SK-N-SH (cell line): ENCODE results near the gene ZNF154. TPM values are rescaled to one million over a fixed set of nuclear protein-coding genes. Genes with fewer than 3 reads are reported as not detected.

Experiments
- CTCF ChIA-PET: fragments of 300-600, 350-600 bp; formaldehyde crosslinking; extraction: SDS; loops from one replicate; lab custom pipeline; 2021; lab: Yijun Ruan, JAX
- POLR2A ChIA-PET: fragments of 350-600 bp; sonication (Branson Sonifier 250); formaldehyde crosslinking; extraction: SDS; loops from one replicate; lab custom pipeline; 2020; ENCODE audit warnings: antibody characterized with exemption, inconsistent platforms; lab: Yijun Ruan, JAX
- DNase-seq: peaks from one replicate; pipeline ENCODE4 v3.0.0; 2012
- H2AFZ ChIP-seq: fragments of 200-600 bp; sonication (generic); 2 replicates; pipeline ENCODE4 v1.8.1; 2016; ENCODE audit warnings: antibody characterized with exemption, mild to moderate bottlenecking, low read depth
- H3F3A ChIP-seq: fragments of 200-600 bp; sonication (generic); replicated peaks from 2 replicates; pipeline ENCODE3; 2016; ENCODE audit warnings: antibody characterized with exemption, mild to moderate bottlenecking; ENCODE audit not compliant: insufficient read depth
- H3K27ac ChIP-seq, 2 experiments: fragments of 200-500 bp in 1 of 2; fragments of 200-600 bp in 1 of 2; sonication (Bioruptor generic) in 1 of 2; sonication (generic), shearing (Covaris generic) in 1 of 2; 2 replicates each; pipeline versions ENCODE4 v1.5.1 to v1.6.1; 2014 to 2016; ENCODE audit warnings: low read depth in 2 of 2, inconsistent platforms in 1 of 2, low read length in 1 of 2, mild to moderate bottlenecking in 1 of 2, mixed read lengths in 1 of 2
- H3K27me3 ChIP-seq: fragments of 200-600 bp; sonication (generic), shearing (Covaris generic); 2 replicates; pipeline ENCODE4 v1.6.1; 2016; ENCODE audit warnings: mixed run types; ENCODE audit not compliant: insufficient read depth
- H3K36me3 ChIP-seq, 2 experiments: fragments of 200-500 bp in 1 of 2; fragments of 200-600 bp in 1 of 2; sonication (Bioruptor generic) in 1 of 2; sonication (generic) in 1 of 2; replicated peaks in 1 of 2; 2 replicates each; pipeline versions ENCODE3 to v1.5.1; 2014 to 2016; ENCODE audit warnings: low read length in 1 of 2, mild to moderate bottlenecking in 1 of 2; ENCODE audit not compliant: insufficient read depth in 2 of 2, control insufficient read depth in 1 of 2
- H3K4me1 ChIP-seq, 2 experiments: fragments of 200-500 bp in 1 of 2; fragments of 200-600 bp in 1 of 2; sonication (Bioruptor generic) in 1 of 2; sonication (generic), shearing (Covaris generic) in 1 of 2; 2 replicates each; pipeline versions ENCODE4 v1.5.1 to v1.6.1; 2014 to 2016; ENCODE audit warnings: low read depth in 1 of 2, low read length in 1 of 2, mixed run types in 1 of 2; ENCODE audit not compliant: insufficient read depth in 2 of 2, control insufficient read depth in 1 of 2
- H3K4me2 ChIP-seq: fragments of 200-600 bp; sonication (generic), shearing (Covaris generic); 2 replicates; pipeline ENCODE4 v1.6.1; 2017; ENCODE audit warnings: mixed run types
- H3K4me3 ChIP-seq, 2 experiments: fragments of 200-500 bp in 1 of 2; fragments of 200-600 bp in 1 of 2; sonication (Bioruptor generic) in 1 of 2; sonication (generic), shearing (Covaris generic) in 1 of 2; 2 replicates each; pipeline versions ENCODE4 v1.5.1 to v1.8.1; 2014 to 2016; ENCODE audit warnings: low read depth in 2 of 2, inconsistent platforms in 1 of 2, low read length in 1 of 2, mild to moderate bottlenecking in 1 of 2, mixed read lengths in 1 of 2, moderate library complexity in 1 of 2
- H3K79me2 ChIP-seq: fragments of 200-600 bp; sonication (generic); 2 replicates; pipeline ENCODE4 v1.8.1; 2017; ENCODE audit warnings: mild to moderate bottlenecking; ENCODE audit not compliant: insufficient read depth
- H3K9ac ChIP-seq: fragments of 200-600 bp; sonication (generic); 2 replicates; pipeline ENCODE4 v1.6.1; 2017; ENCODE audit warnings: mixed run types
- H3K9me2 ChIP-seq: fragments of 200-600 bp; sonication (generic); 2 replicates; pipeline ENCODE4 v1.6.1; 2017; ENCODE audit warnings: mixed run types
- H3K9me3 ChIP-seq: fragments of 200-600 bp; sonication (generic); 2 replicates; pipeline ENCODE4 v1.6.1; 2017; ENCODE audit warnings: mixed run types, mild to moderate bottlenecking, moderate library complexity
- H4K20me1 ChIP-seq: fragments of 200-600 bp; sonication (generic); 2 replicates; pipeline ENCODE4 v1.6.1; 2017; ENCODE audit warnings: mild to moderate bottlenecking, mixed run types; ENCODE audit not compliant: insufficient read depth
- CTCF ChIP-seq: fragments of 200-600 bp; sonication (generic); IDR thresholded peaks from 2 replicates; pipeline ENCODE4 v1.6.1; 2017; ENCODE audit warnings: antibody characterized with exemption, mild to moderate bottlenecking, moderate library complexity
- EZH2phosphoT487 ChIP-seq: fragments of 200-600 bp; sonication (generic); IDR thresholded peaks from 2 replicates; pipeline ENCODE4 v1.6.1; 2017; ENCODE audit warnings: low read depth, mixed run types, mild to moderate bottlenecking, antibody characterized with exemption, moderate library complexity, borderline replicate concordance
- FOSL2 ChIP-seq: IDR thresholded peaks from 2 replicates; pipeline ENCODE4 v1.4.0; 2012; ENCODE audit warnings: low read depth, mild to moderate bottlenecking, moderate library complexity, borderline replicate concordance
- FOXJ3 ChIP-seq: sonication (generic); formaldehyde crosslinking; IDR thresholded peaks from 2 replicates; pipeline ENCODE4 v1.5.1; 2020; ENCODE audit warnings: mild to moderate bottlenecking, missing genetic modification reagents
- NRF1 ChIP-seq: IDR thresholded peaks from 2 replicates; pipeline ENCODE4 v1.6.1; 2012; ENCODE audit warnings: low read depth, mild to moderate bottlenecking, low read length
- POLR2AphosphoS5 ChIP-seq: IDR thresholded peaks from 2 replicates; pipeline ENCODE4 v1.6.1; 2012; ENCODE audit warnings: low read depth, low read length
- RCOR1 ChIP-seq: fragments of 150-350 bp; IDR thresholded peaks from 2 replicates; pipeline ENCODE4 v1.6.1; 2017; ENCODE audit warnings: antibody characterized with exemption, low read length
- RFX5 ChIP-seq: IDR thresholded peaks from 2 replicates; pipeline ENCODE4 v1.6.1; 2012; ENCODE audit warnings: mild to moderate bottlenecking, improper control_type of control experiment, low read length
- RXRA ChIP-seq: IDR thresholded peaks from 2 replicates; pipeline ENCODE4 v1.4.0; 2012; ENCODE audit warnings: low read depth, mild to moderate bottlenecking, borderline replicate concordance
- SIN3A ChIP-seq: IDR thresholded peaks from 2 replicates; pipeline ENCODE4 v1.6.1; 2012; ENCODE audit warnings: low read depth, mild to moderate bottlenecking, low read length, moderate library complexity, borderline replicate concordance
- YY1 ChIP-seq: IDR thresholded peaks from 2 replicates; pipeline ENCODE4 v1.4.0; 2012; ENCODE audit warnings: low read depth, mild to moderate bottlenecking
- WGBS: methylation state at CpG from one replicate; pipeline ENCODE4 v1.1.6; 2017; ENCODE audit warnings: low lambda C conversion rate; 5-methylcytosine and 5-hydroxymethylcytosine counted together
- polyA plus RNA-seq, 3 experiments: library from polyadenylated mRNA; depleted of rRNA; stranded (reverse); fragments of >200 nt; gene quantifications; 2 replicates each; pipeline ENCODE4 v1.2.3, GENCODE V29; 2012
- TF ChIP-seq, protein P1 (sequence below): IDR thresholded peaks from 2 replicates; pipeline ENCODE4 v1.6.1; 2012; ENCODE audit warnings: mild to moderate bottlenecking, low read depth, low read length, moderate library complexity
- TF ChIP-seq, protein P2 (sequence below): IDR thresholded peaks from 2 replicates; pipeline ENCODE4 v1.4.0; 2012; ENCODE audit warnings: low read depth, borderline replicate concordance

Gene ZNF154
- polyA plus RNA-seq, 1 of the 3 experiments (the other 2 are of a cell fraction), result not detected

- TF ChIP-seq POLR2AphosphoS5 (no peak), CTCF (no peak), RXRA (no peak), RFX5 (no peak), RCOR1 (no peak), FOXJ3 (no peak), YY1 (no peak), SIN3A (no peak), NRF1 (no peak), EZH2phosphoT487 (no peak), FOSL2 (no peak)
- TF ChIP-seq, protein P1, sequence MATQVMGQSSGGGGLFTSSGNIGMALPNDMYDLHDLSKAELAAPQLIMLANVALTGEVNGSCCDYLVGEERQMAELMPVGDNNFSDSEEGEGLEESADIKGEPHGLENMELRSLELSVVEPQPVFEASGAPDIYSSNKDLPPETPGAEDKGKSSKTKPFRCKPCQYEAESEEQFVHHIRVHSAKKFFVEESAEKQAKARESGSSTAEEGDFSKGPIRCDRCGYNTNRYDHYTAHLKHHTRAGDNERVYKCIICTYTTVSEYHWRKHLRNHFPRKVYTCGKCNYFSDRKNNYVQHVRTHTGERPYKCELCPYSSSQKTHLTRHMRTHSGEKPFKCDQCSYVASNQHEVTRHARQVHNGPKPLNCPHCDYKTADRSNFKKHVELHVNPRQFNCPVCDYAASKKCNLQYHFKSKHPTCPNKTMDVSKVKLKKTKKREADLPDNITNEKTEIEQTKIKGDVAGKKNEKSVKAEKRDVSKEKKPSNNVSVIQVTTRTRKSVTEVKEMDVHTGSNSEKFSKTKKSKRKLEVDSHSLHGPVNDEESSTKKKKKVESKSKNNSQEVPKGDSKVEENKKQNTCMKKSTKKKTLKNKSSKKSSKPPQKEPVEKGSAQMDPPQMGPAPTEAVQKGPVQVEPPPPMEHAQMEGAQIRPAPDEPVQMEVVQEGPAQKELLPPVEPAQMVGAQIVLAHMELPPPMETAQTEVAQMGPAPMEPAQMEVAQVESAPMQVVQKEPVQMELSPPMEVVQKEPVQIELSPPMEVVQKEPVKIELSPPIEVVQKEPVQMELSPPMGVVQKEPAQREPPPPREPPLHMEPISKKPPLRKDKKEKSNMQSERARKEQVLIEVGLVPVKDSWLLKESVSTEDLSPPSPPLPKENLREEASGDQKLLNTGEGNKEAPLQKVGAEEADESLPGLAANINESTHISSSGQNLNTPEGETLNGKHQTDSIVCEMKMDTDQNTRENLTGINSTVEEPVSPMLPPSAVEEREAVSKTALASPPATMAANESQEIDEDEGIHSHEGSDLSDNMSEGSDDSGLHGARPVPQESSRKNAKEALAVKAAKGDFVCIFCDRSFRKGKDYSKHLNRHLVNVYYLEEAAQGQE, result no peak
- TF ChIP-seq, protein P2, sequence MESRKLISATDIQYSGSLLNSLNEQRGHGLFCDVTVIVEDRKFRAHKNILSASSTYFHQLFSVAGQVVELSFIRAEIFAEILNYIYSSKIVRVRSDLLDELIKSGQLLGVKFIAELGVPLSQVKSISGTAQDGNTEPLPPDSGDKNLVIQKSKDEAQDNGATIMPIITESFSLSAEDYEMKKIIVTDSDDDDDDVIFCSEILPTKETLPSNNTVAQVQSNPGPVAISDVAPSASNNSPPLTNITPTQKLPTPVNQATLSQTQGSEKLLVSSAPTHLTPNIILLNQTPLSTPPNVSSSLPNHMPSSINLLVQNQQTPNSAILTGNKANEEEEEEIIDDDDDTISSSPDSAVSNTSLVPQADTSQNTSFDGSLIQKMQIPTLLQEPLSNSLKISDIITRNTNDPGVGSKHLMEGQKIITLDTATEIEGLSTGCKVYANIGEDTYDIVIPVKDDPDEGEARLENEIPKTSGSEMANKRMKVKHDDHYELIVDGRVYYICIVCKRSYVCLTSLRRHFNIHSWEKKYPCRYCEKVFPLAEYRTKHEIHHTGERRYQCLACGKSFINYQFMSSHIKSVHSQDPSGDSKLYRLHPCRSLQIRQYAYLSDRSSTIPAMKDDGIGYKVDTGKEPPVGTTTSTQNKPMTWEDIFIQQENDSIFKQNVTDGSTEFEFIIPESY, result no peak
- TF ChIP-seq, all 33 proteins: peak for 0
- ChIA-PET POLR2A (no interaction called here), CTCF (interaction anchor here (1.6 kb wide), 1 partner anchor 11 kb away, joined by 4 read pairs; no protein-coding TSS in a partner anchor)
- H3K4me1 ChIP-seq, result no peaks in the 10 kb centered on the region; a peak in 1 of 4 replicates
- H3K36me3 ChIP-seq, result peaks cover 0 to under 1% of the 10 kb centered on the region in 2 experiments
- WGBS, result 15% methylated on average over 6 of the region's 6 CpGs
- H3K9ac ChIP-seq, result no peak overlapping the region
- no peaks in the 10 kb centered on the region for H3F3A ChIP-seq
- H2AFZ ChIP-seq, result no peak overlapping the region
- H3K27ac ChIP-seq, result no peak overlapping the region
- no peaks in the 10 kb centered on the region for H3K79me2 ChIP-seq
- H3K4me3 ChIP-seq, result no peak overlapping the region
- H3K9me3 ChIP-seq, result no peaks in the 10 kb centered on the region
- H3K27me3 ChIP-seq, result no peaks in the 10 kb centered on the region
- DNase-seq, result peak; percentile 23
- H4K20me1 ChIP-seq, result no peaks in the 10 kb centered on the region
- no peaks in the 10 kb centered on the region for H3K9me2 ChIP-seq
- no peak overlapping the region for H3K4me2 ChIP-seq
Observed at GRCh38 chr19:57648331-57649003, 60.5 kb downstream of the ZNF154 start.

Other genes with a start within 250 kb of the ZNF154 start
- gene ZNF772, start 231.6 kb downstream of the ZNF154 start, polyA plus RNA-seq (2012; rRNA removed), result 0.99 and 1.2 TPM in 2 replicates
- 7.8 and 10.4 TPM in 2 replicates for gene ZNF419, start 221.5 kb downstream of the ZNF154 start, polyA plus RNA-seq (2012; rRNA removed)
- 6.6 and 9.0 TPM in 2 replicates for gene ZNF773, start 209.3 kb downstream of the ZNF154 start, polyA plus RNA-seq (2012; rRNA removed)
- 2.4 and 3.3 TPM in 2 replicates for gene ZNF549, start 181.8 kb downstream of the ZNF154 start, polyA plus RNA-seq (2012; rRNA removed)
- 5.7 and 7.1 TPM in 2 replicates for gene ZNF550, start 149.3 kb downstream of the ZNF154 start, polyA plus RNA-seq (2012; rRNA removed)
- 2.0 and 2.8 TPM in 2 replicates for gene ZNF416, start 130.3 kb downstream of the ZNF154 start, polyA plus RNA-seq (2012; rRNA removed)
- gene ZIK1, start 125.1 kb downstream of the ZNF154 start, polyA plus RNA-seq (2012; rRNA removed), result 2.1 and 2.4 TPM in 2 replicates
- 4.4 and 4.6 TPM in 2 replicates for gene ZNF530, start 109.3 kb downstream of the ZNF154 start, polyA plus RNA-seq (2012; rRNA removed)
- 9.6 and 9.8 TPM in 2 replicates for gene ZNF134, start 95.0 kb downstream of the ZNF154 start, polyA plus RNA-seq (2012; rRNA removed)
- 8.6 and 10.7 TPM in 2 replicates for gene ZNF211, start 76.0 kb downstream of the ZNF154 start, polyA plus RNA-seq (2012; rRNA removed)
- gene ZSCAN4, start 40.3 kb downstream of the ZNF154 start, polyA plus RNA-seq (2012; rRNA removed), result not detected in 2 replicates
- 4.9 and 5.9 TPM in 2 replicates for gene ZNF551, start 27.2 kb downstream of the ZNF154 start, polyA plus RNA-seq (2012; rRNA removed)
- not detected in 2 replicates for gene ZNF671, start 18.4 kb upstream of the ZNF154 start, polyA plus RNA-seq (2012; rRNA removed)
- gene ZNF776, start 37.6 kb upstream of the ZNF154 start, polyA plus RNA-seq (2012; rRNA removed), result 7.5 and 10.0 TPM in 2 replicates
- gene ZNF586, start 60.5 kb upstream of the ZNF154 start, polyA plus RNA-seq (2012; rRNA removed), result 3.5 and 3.7 TPM in 2 replicates
- gene ZNF552, start 105.7 kb upstream of the ZNF154 start, polyA plus RNA-seq (2012; rRNA removed), result 3.2 and 4.4 TPM in 2 replicates
- gene ZNF587B, start 121.1 kb upstream of the ZNF154 start, polyA plus RNA-seq (2012; rRNA removed), result 2.4 and 4.5 TPM in 2 replicates
- gene ZNF587, start 140.7 kb upstream of the ZNF154 start, polyA plus RNA-seq (2012; rRNA removed), result 7.4 and 12.1 TPM in 2 replicates
- 2.9 and 4.3 TPM in 2 replicates for gene ZNF814, start 179.8 kb upstream of the ZNF154 start, polyA plus RNA-seq (2012; rRNA removed)
- gene ZNF417, start 207.4 kb upstream of the ZNF154 start, polyA plus RNA-seq (2012; rRNA removed), result 1.7 and 3.0 TPM in 2 replicates
- 0.07 and 0.13 TPM in 2 replicates for gene ZNF418, start 226.2 kb upstream of the ZNF154 start, polyA plus RNA-seq (2012; rRNA removed)
- gene ZNF256, start 238.5 kb upstream of the ZNF154 start, polyA plus RNA-seq (2012; rRNA removed), result 3.7 and 4.3 TPM in 2 replicates